ENCODE data around the gene NCOR2. TPM values are rescaled to one million over a fixed set of nuclear protein-coding genes. Genes with fewer than 3 reads are reported as not detected.

Gene NCOR2
- total and polyA plus RNA-seq, 8 donors = 49.6 to 148 (median 98.6) TPM

DNA sequence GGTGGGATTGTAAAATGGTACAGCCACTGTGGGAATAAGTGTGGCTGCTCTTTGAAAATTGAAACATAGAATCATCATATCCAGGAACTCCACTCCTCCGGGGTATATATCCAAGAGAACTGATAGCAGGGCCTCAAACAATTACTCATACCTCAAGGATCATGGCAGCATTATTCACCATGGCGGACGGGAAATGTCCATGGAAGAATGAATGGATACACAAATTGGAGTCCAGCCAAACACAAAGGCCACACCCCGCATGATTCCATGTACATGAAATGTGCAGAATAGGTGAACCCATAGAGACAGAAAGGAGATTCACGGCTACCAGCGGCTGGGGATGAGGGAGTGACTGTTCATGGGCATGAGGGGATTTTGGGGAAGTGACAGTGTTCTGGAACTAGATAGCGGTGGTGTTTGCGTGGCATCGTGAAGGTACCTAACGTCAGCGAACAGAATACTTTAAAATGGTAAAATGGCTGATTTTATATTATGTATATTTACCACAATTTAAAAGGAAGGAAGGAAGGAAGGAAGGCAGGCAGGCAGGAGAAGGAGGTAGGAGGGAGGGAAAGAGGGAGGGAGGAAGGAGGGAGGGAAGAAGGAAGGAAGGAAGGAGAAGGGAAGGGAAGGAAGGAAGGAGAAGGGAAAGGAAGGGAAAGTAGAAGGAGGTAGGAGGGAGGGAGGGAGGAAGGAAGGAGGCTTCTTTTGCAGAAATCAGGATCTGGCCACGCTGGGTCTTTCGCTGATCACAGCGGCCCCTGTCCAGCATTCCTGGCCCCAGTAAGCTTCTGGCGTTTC is 14.1 kb upstream of the NCOR2 start:
- H3K36me3 ChIP-seq = no peaks in the 10 kb centered on the region
- FAIRE-seq = no peak
- ATAC-seq = no peak
- DNase-seq = no peak
- intact Hi-C loops (cut with DNase I) = no loop called here
- no peaks in the 10 kb centered on the region for H3K27me3 ChIP-seq
- no peak overlapping the region for H3K27ac ChIP-seq
- no peaks in the 10 kb centered on the region for H3K9me3 ChIP-seq
- 80 to 84% methylated on average over 15 of the region's 15 CpGs for WGBS, 2 donors
- TF ChIP-seq, protein P1, sequence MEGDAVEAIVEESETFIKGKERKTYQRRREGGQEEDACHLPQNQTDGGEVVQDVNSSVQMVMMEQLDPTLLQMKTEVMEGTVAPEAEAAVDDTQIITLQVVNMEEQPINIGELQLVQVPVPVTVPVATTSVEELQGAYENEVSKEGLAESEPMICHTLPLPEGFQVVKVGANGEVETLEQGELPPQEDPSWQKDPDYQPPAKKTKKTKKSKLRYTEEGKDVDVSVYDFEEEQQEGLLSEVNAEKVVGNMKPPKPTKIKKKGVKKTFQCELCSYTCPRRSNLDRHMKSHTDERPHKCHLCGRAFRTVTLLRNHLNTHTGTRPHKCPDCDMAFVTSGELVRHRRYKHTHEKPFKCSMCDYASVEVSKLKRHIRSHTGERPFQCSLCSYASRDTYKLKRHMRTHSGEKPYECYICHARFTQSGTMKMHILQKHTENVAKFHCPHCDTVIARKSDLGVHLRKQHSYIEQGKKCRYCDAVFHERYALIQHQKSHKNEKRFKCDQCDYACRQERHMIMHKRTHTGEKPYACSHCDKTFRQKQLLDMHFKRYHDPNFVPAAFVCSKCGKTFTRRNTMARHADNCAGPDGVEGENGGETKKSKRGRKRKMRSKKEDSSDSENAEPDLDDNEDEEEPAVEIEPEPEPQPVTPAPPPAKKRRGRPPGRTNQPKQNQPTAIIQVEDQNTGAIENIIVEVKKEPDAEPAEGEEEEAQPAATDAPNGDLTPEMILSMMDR (IDR thresholded peaks at IDR 0.05) = no peak
- H3K4me1 ChIP-seq = peaks cover 0 to 2% (median 0%) of the 10 kb centered on the region in 3 donors
- no peak overlapping the region for H3K4me3 ChIP-seq

DNA sequence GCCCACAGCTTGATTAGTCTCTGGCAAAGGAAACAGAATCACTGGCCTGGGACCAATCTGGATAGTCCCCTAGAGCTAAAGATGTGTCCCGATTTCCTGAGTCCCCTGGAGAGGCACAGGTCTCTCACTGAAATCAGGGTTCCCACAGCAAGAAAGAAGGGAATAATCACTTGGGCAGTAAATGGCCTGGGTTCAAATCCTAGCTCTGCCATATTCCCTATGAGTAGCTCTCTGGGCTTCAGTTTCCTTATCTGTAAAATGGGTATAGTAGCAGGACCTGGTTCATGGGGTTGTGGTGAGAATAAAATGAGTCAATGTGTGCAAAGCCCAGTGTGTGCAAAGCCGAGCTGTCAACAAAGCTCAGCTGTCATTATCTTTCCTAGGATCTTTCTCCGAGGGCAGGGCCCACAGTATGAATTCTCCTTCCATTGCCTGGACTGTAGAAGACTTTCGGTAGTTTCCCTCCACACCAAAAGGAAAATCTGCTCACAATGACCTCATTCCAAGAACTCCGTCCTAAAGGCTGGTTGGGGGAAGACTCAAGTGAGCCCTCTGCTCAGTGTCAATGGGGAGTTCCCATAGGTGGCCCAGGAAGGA is 12.6 kb upstream of the NCOR2 start:
- intact Hi-C loops (cut with DNase I) = no loop called here
- no peak for FAIRE-seq
- 90 to 95% methylated on average over 5 of the region's 5 CpGs for WGBS, 2 donors

DNA sequence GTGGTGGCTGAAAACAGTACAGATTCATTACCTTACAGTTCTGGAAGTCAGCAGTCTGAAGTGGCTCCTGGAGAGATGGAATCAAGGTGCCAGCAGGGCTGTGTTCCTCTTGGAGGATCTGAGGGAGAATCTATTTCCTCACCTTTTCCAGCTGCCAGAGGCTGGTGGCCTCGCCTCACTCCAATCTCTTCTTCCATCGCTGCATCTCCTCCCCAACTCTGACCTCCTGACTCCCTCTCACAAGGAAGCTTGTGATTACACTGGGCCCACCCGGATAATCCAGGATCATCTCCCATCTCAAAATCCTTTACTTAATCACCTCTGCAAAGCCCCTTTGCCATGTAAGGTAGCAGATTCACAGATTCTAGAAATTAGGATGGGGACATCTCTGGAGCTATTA is 11.4 kb upstream of the NCOR2 start:
- ATAC-seq (no peak), DNase-seq (peak in 1 of 6 donors; percentile 4), FAIRE-seq (no peak)
- TF ChIP-seq, protein P1 (IDR thresholded peaks at IDR 0.05) = no peak
- Histone ChIP-seq H3K36me3 (no peaks in the 10 kb centered on the region), H3K27me3 (no peaks in the 10 kb centered on the region), H3K4me1 (no peaks in the 10 kb centered on the region), H3K27ac (no peak overlapping the region), H3K9me3 (no peaks in the 10 kb centered on the region), H3K4me3 (no peak overlapping the region)
- WGBS, 2 donors = 97 to 99% methylated on average over 3 of the region's 3 CpGs
- intact Hi-C loops (cut with DNase I) = no loop called here

More for the DNA sequence above, 12.6 kb upstream of the NCOR2 start:
- H3K9me3 ChIP-seq = no peaks in the 10 kb centered on the region
- H3K4me3 ChIP-seq = no peak overlapping the region
- TF ChIP-seq, protein P1 (IDR thresholded peaks at IDR 0.05) = no peak
- DNase-seq = no peak
- H3K4me1 ChIP-seq = no peaks in the 10 kb centered on the region
- no peaks in the 10 kb centered on the region for H3K36me3 ChIP-seq
- ATAC-seq = no peak
- no peaks in the 10 kb centered on the region for H3K27me3 ChIP-seq
- H3K27ac ChIP-seq = no peak overlapping the region

DNA sequence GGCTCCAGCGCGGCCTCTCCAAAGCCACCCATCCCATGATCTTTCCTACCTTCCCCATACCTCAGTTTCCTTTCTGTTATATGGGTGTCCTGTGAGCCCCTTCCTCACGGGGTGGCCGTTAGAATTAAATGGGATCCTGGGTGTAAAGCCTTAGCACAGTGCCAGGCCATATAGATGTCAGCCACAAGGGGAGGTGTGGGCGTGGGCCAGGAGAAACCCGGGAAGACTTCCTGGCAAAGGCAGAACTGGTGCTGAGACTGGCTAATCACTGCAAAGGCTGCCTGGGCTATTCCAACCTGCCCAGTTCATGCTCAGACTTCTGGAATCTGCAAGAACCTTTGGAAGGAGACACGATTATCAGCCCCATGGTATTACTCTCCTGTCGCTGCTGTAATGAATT is 11.0 kb upstream of the NCOR2 start:
- Histone ChIP-seq H3K4me1 (no peaks in the 10 kb centered on the region), H3K27ac (no peak overlapping the region), H3K36me3 (no peaks in the 10 kb centered on the region), H3K4me3 (no peak overlapping the region), H3K9me3 (no peaks in the 10 kb centered on the region), H3K27me3 (no peaks in the 10 kb centered on the region)
- no peak for ATAC-seq
- intact Hi-C loops (cut with DNase I) = no loop called here
- TF ChIP-seq, protein P1 (IDR thresholded peaks at IDR 0.05) = no peak
- WGBS, 2 donors = 89 to 92% methylated on average over 8 of the region's 8 CpGs
- FAIRE-seq = no peak
- DNase-seq = peak in 1 of 6 donors; percentile 17

DNA sequence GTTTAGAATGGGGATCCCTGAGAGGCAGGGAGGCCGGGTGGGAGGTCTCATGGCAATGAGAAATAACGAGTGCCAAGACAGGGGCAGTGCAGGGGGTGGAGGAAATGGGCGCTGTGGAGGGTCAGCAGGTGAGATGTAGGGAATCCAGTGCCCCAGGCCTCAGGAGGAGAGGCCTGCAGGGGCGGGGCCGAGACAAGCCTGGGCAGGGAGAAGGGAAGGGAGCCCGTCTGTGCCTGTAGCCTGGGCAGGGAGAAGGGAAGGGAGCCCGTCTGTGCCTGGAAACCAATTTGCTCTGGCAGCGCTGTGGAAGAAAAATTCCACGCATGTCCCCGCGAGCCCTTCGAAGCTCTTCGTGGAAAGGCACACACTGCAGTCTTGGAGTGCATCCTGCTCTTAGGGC is 10.6 kb upstream of the NCOR2 start:
- H3K4me3 ChIP-seq = no peak overlapping the region
- ATAC-seq (no peak), DNase-seq (peak in 1 of 6 donors; percentile 42), FAIRE-seq (no peak)
- H3K9me3 ChIP-seq = no peaks in the 10 kb centered on the region
- no peak overlapping the region for H3K27ac ChIP-seq
- no peaks in the 10 kb centered on the region for H3K36me3 ChIP-seq
- TF ChIP-seq, protein P1 (IDR thresholded peaks at IDR 0.05) = no peak
- no peaks in the 10 kb centered on the region for H3K4me1 ChIP-seq
- WGBS, 2 donors = 88 to 91% methylated on average over 9 to 13 of the region's 13 CpGs
- intact Hi-C loops (cut with DNase I) = no loop called here
- no peaks in the 10 kb centered on the region for H3K27me3 ChIP-seq

All from pancreas (tissue), 10 donors.